PC-3 (cell line): Measurements from ENCODE around the gene TERB2. TPM values are rescaled to one million over a fixed set of nuclear protein-coding genes. Genes with fewer than 3 reads are reported as not detected.
"Not testable (repeated sequence)": the region's sequence is repeated elsewhere in the genome, so short reads cannot be mapped to it uniquely, and the experiment has no call there.

Experiments
- ATAC-seq: fragments of 200-7000 bp; cut with Tn5 transposase; 2 replicates; pipeline ENCODE4 v1.9.1; 2020; ENCODE audit warnings: mild to moderate bottlenecking, moderate library complexity
- BruUV-seq: library from RNA; stranded (reverse); fragments of 400-500 nt; replicated peaks from 2 replicates; lab custom pipeline; 2021; lab: Mats Ljungman, UMichigan
- CTCF ChIA-PET: fragments of 300-600 bp; sonication (Branson Sonifier 250); formaldehyde crosslinking; loops from one replicate; lab custom pipeline; 2022; ENCODE audit warnings: antibody characterized with exemption; lab: Charles Lee
- POLR2A ChIA-PET: fragments of 300-600 bp; sonication (Branson Sonifier 250); formaldehyde crosslinking; loops from one replicate; lab custom pipeline; 2022; ENCODE audit warnings: antibody characterized with exemption; ENCODE audit not compliant: unreplicated experiment; lab: Charles Lee
- DNase-seq: peaks from one replicate; pipeline ENCODE4 v3.0.0-alpha.2; 2015
- H2AFZ ChIP-seq: fragments of 300-600 bp; sonication (generic); 2 replicates; pipeline ENCODE4 v1.6.0; 2016; ENCODE audit warnings: antibody characterized with exemption, low read length
- H3F3A ChIP-seq: fragments of 300-600 bp; sonication (generic); one replicate; pipeline ENCODE4 v1.6.0; 2017; ENCODE audit warnings: antibody characterized with exemption, low read length, control low read depth, mild to moderate bottlenecking; ENCODE audit not compliant: unreplicated experiment
- H3K27ac ChIP-seq: fragments of 300-600 bp; sonication (generic); 2 replicates; pipeline ENCODE4 v1.5.1; 2016; ENCODE audit warnings: mild to moderate bottlenecking, low read length
- H3K27me3 ChIP-seq: fragments of 300-600 bp; sonication (generic); 2 replicates; pipeline ENCODE4 v1.6.1; 2016; ENCODE audit warnings: low read length, mixed read lengths
- H3K36me3 ChIP-seq: fragments of 300-600 bp; sonication (generic); 2 replicates; pipeline ENCODE4 v1.6.1; 2016; ENCODE audit warnings: low read depth, mixed run types, low read length, mixed read lengths
- H3K4me1 ChIP-seq: fragments of 300-600 bp; sonication (generic); 2 replicates; pipeline ENCODE4 v1.5.1; 2016; ENCODE audit warnings: low read length; ENCODE audit not compliant: insufficient read depth
- H3K4me2 ChIP-seq: fragments of 300-600 bp; sonication (generic); 2 replicates; pipeline ENCODE4 v1.6.0; 2016; ENCODE audit warnings: low read length
- H3K4me3 ChIP-seq: fragments of 300-600 bp; sonication (generic); 2 replicates; pipeline ENCODE4 v1.5.1; 2016; ENCODE audit warnings: mild to moderate bottlenecking, low read length, mixed read lengths
- H3K79me2 ChIP-seq: fragments of 300-600 bp; sonication (generic); 2 replicates; pipeline ENCODE4 v1.6.1; 2017; ENCODE audit warnings: low read length, mixed read lengths
- H3K9ac ChIP-seq: fragments of 300-600 bp; sonication (generic); 2 replicates; pipeline ENCODE4 v1.6.0; 2016; ENCODE audit warnings: mild to moderate bottlenecking, low read length
- H3K9me2 ChIP-seq: fragments of 300-600 bp; sonication (generic); replicated peaks from 2 replicates; pipeline ENCODE4 v1.6.1; 2016; ENCODE audit warnings: mixed run types, low read length, mixed read lengths
- H3K9me3 ChIP-seq: fragments of 300-600 bp; sonication (generic); 2 replicates; pipeline ENCODE4 v1.6.1; 2016; ENCODE audit warnings: low read length, mixed read lengths
- H4K20me1 ChIP-seq: fragments of 300-600 bp; sonication (generic); 2 replicates; pipeline ENCODE4 v1.6.1; 2016; ENCODE audit warnings: low read length, mixed read lengths
- EZH2 ChIP-seq: fragments of 300-600 bp; sonication (generic); IDR thresholded peaks from one replicate; pipeline ENCODE4 v1.6.1; 2017; ENCODE audit warnings: antibody characterized with exemption, mild to moderate bottlenecking, low read length; ENCODE audit not compliant: unreplicated experiment
- EZH2phosphoT487 ChIP-seq: fragments of 300-600 bp; sonication (generic); IDR thresholded peaks from 2 replicates; pipeline ENCODE4 v1.6.1; 2018; ENCODE audit warnings: mild to moderate bottlenecking, antibody characterized with exemption, low read length, borderline replicate concordance
- intact Hi-C: fragments of 100-400 bp; cut with micrococcal nuclease; formaldehyde crosslinking; loops from 2 replicates; pipeline ENCODE4 v1.9.0; 2023
- total RNA-seq: library from RNA; depleted of rRNA; stranded (reverse); fragments of >200 nt; gene quantifications from 2 replicates; pipeline ENCODE4 v1.2.3, GENCODE V29; 2014
- TF ChIP-seq, protein P1 (sequence below): fragments of 300-600 bp; sonication (generic); conservative IDR thresholded peaks from 2 replicates; pipeline ENCODE4 v1.5.1; 2017; ENCODE audit warnings: antibody characterized with exemption, low read depth, mild to moderate bottlenecking, low read length

The TERB2 gene
- total RNA-seq, 1 experiment from 2014 or later: not detected

DNA sequence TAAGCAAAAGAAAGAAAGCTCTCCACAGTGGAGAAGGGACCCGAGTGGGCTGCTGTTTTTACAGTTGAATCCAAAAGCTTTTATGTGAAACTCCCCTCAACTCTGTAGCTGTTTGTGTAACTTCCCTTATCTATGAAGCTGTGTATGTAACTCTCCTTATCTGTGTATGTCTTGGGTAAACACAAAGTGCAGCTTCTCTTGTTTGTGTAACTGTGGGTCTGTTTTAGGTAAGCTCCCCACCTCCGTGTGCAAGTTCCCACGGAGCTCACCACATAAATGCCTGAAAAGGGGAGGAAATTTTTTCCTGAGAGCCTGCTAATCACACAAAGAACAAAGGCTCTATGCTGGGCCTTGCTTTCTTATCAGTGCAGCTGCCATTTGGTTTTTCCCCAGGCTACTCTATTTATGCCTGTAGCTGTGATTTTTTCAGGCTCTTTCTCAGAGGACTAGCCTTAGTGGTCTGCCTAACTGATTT lies 43.5 kb upstream of the TERB2 start:
- H4K20me1 ChIP-seq, H3K9ac ChIP-seq, H3K79me2 ChIP-seq, H3F3A ChIP-seq, H3K4me1 ChIP-seq, ATAC-seq, DNase-seq, CTCF ChIA-PET, BruUV-seq, H3K4me3 ChIP-seq, H3K9me2 ChIP-seq, H2AFZ ChIP-seq, H3K36me3 ChIP-seq, POLR2A ChIA-PET, H3K27ac ChIP-seq, H3K9me3 ChIP-seq, H3K4me2 ChIP-seq, intact Hi-C loops: not testable (repeated sequence)
- H3K27me3 ChIP-seq: peaks cover 11% of the 10 kb centered on the region; the same call in 1 of the 2 replicates

DNA sequence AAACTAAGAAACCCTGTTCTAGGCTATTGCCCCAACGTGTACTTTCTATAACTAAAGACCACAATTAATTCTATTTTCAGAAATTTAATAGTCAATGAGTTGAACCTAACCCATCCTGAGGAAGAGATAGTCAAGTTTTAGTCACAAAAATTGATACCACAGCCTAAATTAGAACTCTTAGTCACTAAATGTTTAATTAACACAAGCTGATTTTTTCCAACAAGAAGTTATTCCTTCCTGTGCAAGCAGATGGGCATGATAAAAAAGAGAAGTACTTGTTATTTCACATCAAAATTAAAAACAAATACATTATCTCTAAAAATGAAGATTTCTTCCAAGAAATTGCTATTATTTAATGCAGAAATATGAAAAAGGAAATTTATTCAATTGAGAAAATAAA lies 38.4 kb upstream of the TERB2 start:
- POLR2A ChIA-PET: no interaction called here
- H3F3A ChIP-seq: no peaks in the 10 kb centered on the region
- H3K79me2 ChIP-seq: no peaks in the 10 kb centered on the region
- no peak overlapping the region for H3K4me2 ChIP-seq
- no peak overlapping the region for H3K27ac ChIP-seq
- H3K9me2 ChIP-seq: no peaks in the 10 kb centered on the region
- DNase-seq (no peak), ATAC-seq (no peak)
- H4K20me1 ChIP-seq: no peaks in the 10 kb centered on the region
- intact Hi-C loops: no loop called here
- peaks cover 6% of the 10 kb centered on the region; the same call in 1 of the 2 replicates for H3K27me3 ChIP-seq
- H3K9ac ChIP-seq: no peak overlapping the region
- BruUV-seq: no TSS peak
- H3K9me3 ChIP-seq: no peaks in the 10 kb centered on the region
- no peaks in the 10 kb centered on the region for H3K36me3 ChIP-seq
- no peaks in the 10 kb centered on the region for H3K4me1 ChIP-seq
- CTCF ChIA-PET: no interaction called here
- H2AFZ ChIP-seq: no peak overlapping the region
- TF ChIP-seq EZH2phosphoT487 (no peak), EZH2 (no peak)
- TF ChIP-seq, protein P1, sequence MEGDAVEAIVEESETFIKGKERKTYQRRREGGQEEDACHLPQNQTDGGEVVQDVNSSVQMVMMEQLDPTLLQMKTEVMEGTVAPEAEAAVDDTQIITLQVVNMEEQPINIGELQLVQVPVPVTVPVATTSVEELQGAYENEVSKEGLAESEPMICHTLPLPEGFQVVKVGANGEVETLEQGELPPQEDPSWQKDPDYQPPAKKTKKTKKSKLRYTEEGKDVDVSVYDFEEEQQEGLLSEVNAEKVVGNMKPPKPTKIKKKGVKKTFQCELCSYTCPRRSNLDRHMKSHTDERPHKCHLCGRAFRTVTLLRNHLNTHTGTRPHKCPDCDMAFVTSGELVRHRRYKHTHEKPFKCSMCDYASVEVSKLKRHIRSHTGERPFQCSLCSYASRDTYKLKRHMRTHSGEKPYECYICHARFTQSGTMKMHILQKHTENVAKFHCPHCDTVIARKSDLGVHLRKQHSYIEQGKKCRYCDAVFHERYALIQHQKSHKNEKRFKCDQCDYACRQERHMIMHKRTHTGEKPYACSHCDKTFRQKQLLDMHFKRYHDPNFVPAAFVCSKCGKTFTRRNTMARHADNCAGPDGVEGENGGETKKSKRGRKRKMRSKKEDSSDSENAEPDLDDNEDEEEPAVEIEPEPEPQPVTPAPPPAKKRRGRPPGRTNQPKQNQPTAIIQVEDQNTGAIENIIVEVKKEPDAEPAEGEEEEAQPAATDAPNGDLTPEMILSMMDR: no peak
- no peak overlapping the region for H3K4me3 ChIP-seq

DNA sequence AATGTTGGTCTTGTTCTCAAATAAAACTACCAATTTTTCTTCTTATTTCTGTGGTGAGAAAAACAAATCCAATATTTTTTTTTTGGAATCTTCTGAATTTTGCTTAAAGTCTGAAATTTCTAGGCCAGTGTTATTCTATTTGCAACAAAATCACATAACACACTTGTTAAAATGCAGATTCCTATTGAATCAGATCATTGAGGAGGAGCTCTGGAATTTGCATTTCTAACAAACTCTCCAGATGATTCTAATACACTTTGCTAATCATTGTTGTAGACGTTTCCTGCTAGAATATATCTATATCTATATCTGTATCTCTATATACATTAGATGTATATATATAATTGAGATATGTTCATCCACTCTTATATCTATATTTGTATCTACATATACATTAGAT lies 27.8 kb upstream of the TERB2 start:
- DNase-seq, H2AFZ ChIP-seq, H4K20me1 ChIP-seq, H3K9me3 ChIP-seq, BruUV-seq, POLR2A ChIA-PET, H3K9me2 ChIP-seq, CTCF ChIA-PET, H3K79me2 ChIP-seq, H3K4me1 ChIP-seq, H3K27ac ChIP-seq, H3K4me2 ChIP-seq, H3K36me3 ChIP-seq, H3F3A ChIP-seq, ATAC-seq, H3K9ac ChIP-seq, H3K4me3 ChIP-seq: not testable (repeated sequence)
- peaks cover 52% of the 10 kb centered on the region for H3K27me3 ChIP-seq
- intact Hi-C loops: loop anchor here (10.0 kb wide), 1 partner anchor 334 kb away; no protein-coding TSS in a partner anchor

DNA sequence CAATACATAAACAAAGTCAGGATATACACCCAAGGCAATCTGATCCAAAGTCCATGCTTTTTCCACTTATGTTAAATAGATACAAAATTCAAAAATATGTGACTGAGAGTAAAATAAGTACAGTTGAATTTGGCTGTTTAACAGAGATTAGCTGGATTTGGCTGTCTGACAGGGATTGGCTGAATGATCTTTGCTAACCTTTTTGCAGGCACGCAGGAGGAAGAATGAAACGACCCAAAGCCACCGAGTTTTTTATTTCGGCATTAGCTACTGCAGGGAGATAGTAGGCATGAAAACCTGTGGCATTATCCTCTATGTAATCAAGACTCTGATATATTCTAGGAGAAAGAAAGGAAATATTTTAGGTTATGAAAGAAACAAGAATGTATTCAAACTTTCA lies 26.2 kb upstream of the TERB2 start:
- H4K20me1 ChIP-seq, H3K4me1 ChIP-seq, H3K36me3 ChIP-seq, DNase-seq, ATAC-seq, H3K9me3 ChIP-seq, H3K9me2 ChIP-seq, BruUV-seq, H3K9ac ChIP-seq, H3K4me3 ChIP-seq, H3K79me2 ChIP-seq, H3K4me2 ChIP-seq, CTCF ChIA-PET, POLR2A ChIA-PET, H3F3A ChIP-seq, H2AFZ ChIP-seq, intact Hi-C loops, H3K27ac ChIP-seq: not testable (repeated sequence)
- H3K27me3 ChIP-seq: peaks cover 48% of the 10 kb centered on the region

DNA sequence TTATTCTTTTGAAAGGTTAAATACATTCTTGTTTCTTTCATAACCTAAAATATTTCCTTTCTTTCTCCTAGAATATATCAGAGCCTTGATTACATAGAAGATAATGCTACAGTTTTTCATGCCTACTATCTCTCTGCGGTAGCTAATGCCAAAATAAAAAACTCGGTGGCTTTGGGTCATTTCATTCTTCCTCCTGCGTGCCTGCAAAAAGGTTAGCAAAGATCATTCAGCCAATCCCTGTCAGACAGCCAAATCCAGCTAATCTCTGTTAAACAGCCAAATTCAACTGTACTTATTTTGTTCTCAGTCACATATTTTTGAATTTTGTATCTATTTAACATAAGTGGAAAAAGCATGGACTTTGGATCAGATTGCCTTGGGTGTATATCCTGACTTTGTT lies 1.8 kb downstream of the TERB2 start:
- H4K20me1 ChIP-seq, H3K9me3 ChIP-seq, H3K4me3 ChIP-seq, BruUV-seq, CTCF ChIA-PET, H3K9me2 ChIP-seq, H3K4me1 ChIP-seq, H3K27ac ChIP-seq, H3K4me2 ChIP-seq, DNase-seq, H3K36me3 ChIP-seq, H3F3A ChIP-seq, H2AFZ ChIP-seq, intact Hi-C loops, H3K27me3 ChIP-seq, H3K79me2 ChIP-seq, H3K9ac ChIP-seq, POLR2A ChIA-PET, ATAC-seq: not testable (repeated sequence)
